HG03097 (cell line): Measurements from ENCODE around the gene EIF3M.
"Not testable (repeated sequence)": the region's sequence is repeated elsewhere in the genome, so short reads cannot be mapped to it uniquely, and the experiment has no call there.

Experiments used
- ATAC-seq: cut with Tn5 transposase; IDR thresholded peaks from one replicate; pipeline ENCODE4 v1.9.1; 2021; ENCODE audit not compliant: unreplicated experiment, low FRiP score

The EIF3M gene

GRCh38 chr11:32594272-32594671, 10.6 kb downstream of the EIF3M start:
- ATAC-seq, result no peak

DNA sequence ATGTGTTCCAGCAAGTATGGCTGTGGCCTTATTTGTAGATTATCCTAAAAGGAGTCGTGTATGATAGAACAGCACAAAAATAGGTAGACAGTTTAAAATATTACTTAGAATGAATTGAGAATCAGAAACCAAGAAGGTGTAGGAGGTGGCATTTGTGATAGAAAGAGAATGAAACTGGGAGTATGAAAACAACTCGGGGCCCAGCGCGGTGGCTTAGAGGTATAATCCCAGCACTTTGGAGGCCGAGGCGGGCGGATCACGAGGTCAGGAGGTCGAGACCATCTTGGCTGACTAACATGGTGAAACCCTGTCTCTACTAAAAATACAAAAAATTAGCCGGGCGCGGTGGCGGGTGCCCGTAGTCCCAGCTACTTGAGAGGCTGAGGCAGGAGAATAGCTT, 12.5 kb downstream of the EIF3M start:
- not testable (repeated sequence) for ATAC-seq

- no peak for ATAC-seq
Observed at GRCh38 chr11:32597921-32598320, 14.3 kb downstream of the EIF3M start.

GRCh38 chr11:32602657-32603415, 19.2 kb downstream of the EIF3M start:
- ATAC-seq, result no peak

- ATAC-seq, result no peak
Observed at GRCh38 chr11:32606220-32606619, 22.6 kb downstream of the EIF3M start.

DNA sequence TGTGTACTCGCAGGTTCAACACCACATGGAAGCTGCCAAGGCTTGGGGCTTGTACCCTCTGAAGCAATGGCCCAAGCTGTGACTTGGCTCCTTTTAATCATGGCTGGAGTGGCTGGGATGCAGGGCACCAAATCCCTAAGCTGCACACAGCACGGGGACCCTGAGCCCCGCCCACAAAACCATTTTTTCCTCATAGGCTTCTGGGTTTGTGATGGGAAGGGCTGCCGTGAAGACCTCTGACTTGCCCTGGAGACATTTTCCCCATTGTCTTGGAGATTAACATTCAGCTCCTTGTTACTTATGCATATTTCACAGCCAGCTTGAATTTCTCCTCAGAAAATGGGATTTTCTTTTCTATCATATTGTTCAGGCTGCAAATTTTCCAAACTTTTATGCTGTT, 25.2 kb downstream of the EIF3M start:
- ATAC-seq, result not testable (repeated sequence)

DNA sequence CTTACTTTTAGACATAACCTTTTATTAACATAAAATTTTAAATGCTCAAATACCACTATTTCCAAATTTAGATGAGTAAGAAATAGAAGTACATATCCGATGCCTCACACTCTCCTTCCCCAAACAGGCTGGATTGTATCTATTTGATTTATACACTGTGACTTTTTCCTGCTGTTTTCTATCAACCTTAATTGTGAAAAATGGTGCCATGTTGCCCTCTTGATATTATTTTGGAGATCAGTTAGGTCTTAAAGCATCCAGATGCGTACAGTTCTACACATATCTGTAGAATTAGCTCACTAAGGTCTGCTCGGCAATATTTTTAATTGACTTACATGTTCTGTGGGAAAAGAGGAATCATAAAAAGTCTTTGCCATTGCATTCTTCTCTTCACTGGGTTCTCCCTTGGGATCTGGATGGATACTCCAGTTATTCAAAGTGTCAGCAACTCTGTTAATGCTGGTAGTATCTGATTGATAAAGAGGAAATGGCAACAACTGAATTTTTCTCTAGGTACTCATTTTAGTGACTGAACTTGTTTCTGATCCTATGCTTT, 27.2 kb downstream of the EIF3M start:
- ATAC-seq, result no peak

DNA sequence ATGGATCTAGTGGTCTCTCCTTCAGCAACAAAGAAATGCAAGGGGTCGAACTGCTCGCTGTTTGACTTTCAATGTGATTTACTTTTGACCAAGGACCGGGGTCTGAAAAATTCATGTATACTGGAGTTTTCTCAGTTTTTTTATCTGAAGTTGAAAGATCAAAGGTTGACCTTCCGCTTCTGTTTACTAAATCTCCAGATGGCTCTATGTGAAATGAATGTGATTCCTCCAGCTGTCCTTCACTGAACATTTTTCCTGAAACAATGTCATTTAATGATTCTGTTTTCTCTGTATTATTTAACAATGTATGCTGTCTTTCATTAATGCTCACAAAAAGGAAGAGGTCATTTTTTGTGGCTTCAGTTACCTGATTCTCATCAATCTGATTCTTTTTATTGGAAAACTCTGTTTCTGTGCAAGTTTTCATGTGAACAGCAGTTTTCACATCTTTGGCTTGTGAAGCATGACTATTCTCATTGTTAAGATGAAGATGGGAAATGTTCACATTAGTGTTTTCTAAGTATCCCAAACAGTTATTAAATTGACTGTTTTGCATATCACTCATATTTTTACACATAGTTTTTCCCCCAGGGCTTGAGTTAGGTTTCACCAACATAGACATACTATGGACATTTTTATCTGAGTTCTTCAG, 30.0 kb downstream of the EIF3M start:
- ATAC-seq, result no peak

DNA sequence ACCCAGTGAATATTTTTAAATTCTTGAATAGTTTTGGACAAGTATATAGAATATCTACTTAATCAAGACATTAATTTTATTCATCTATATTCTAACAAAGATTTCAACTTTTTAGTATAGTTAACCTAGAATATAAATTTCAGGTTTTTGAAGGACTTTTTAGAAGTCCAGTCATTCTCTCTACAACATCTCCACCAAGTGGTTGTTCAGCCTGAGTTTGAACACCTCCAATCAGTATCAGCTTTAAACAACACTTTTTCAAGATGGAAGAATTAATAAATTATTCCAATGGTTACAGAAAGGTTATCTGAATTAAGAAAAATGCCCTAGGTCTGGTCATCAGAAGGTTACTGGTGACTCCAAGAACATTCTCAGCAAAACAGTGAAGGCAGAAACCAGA, 31.8 kb downstream of the EIF3M start:
- no peak for ATAC-seq

DNA sequence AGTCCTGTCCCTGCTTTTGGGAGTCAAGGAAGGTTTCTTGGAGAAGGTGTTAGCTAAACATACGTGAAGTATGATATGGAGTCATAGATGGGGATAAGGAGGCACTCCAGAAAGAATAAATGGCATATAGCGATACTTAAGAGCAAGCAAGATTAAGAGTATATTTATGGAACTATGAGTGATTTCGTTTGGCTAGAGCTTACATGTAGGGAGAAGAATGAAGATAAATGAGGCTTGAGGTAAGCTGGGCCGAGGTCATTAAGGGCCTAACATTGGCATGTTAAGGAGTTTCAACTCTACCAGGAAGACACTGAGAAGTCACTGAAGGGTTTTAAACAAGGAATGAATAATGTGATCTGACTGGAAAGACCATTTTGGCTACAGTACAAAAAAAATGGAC, 33.3 kb downstream of the EIF3M start:
- ATAC-seq, result no peak

DNA sequence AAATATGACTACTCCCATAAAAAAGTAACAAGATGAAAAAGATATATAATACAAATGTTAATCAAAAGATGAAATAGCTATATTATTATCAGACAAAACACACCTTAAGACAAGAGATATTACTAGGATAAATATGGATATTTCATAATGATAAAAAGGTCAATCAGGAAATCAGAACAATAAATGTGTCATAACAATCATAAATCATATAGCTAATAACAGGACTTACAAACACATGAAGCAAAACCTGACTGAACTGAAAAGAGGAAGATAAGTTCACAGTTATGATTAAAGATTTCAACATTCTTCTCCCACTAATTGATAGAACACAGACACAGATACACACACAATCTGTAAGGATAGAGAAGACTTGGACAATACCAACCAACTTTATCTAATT, 47.2 kb downstream of the EIF3M start:
- no peak for ATAC-seq

DNA sequence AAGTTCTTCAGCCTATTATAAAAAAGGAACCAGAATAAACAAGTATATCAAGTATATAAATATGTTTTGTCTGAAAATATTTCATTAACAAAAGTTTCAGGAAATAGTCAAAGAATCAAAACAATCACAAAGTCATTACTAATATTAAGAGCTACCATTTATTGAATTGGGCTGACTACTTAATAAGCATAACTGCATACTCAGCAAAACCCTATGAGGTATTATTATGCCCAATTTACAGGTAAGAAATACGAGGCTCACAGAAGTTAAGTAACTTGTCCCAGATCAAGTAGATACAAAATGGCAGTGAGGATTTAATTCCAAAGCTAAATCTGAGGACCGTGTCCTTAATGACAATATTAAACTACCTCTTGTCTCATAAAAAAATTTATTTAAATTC, 52.2 kb downstream of the EIF3M start:
- ATAC-seq, result no peak

DNA sequence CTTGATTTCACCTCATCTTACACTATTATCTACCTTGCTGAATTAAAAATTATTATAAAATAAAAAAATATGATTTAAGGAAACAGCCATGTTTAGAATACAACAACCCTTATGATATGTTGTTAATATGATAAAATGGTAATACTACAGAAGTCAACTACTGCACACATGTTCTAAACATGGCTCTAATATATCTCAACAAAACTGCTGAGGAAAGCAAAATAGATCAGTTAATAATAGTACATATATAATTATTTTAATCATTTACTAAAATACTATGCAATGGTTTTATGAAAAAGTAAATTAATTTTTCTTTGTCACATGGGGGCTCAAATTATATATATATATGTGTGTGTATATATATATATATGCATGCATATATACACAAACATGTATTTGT, 57.7 kb downstream of the EIF3M start:
- ATAC-seq, result no peak

DNA sequence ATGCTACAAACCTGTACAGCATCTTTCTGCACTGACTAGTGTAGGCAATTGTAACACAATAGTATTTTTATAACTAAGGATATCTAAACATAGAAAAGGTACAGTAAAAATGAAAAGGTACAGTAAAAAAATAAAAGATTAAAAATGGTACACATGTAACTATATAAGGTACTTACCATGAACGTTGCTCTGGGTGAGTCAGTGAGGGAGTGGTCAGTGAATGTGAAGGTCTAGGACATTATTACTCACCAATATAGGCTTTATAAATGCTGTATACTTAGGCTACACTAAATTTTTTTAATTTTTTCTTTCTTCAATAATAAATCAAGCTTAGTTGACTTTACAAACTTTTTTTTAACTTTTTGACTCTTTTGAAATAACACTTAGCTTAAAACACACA, 59.9 kb downstream of the EIF3M start:
- no peak for ATAC-seq
